ENCODE results near the gene EIF4E.

- TF ChIP-seq POLR2A (IDR thresholded peaks at IDR 0.05): no peak
- no peak for TF ChIP-seq CTCF (IDR thresholded peaks at IDR 0.05 in 4 of 5, conservative IDR thresholded peaks at IDR 0.05 in 1 of 5)
These were observed 20.1 kb downstream of the EIF4E start for GRCh38 chr4:98908703-98909262.

Data from gastrocnemius medialis (tissue), 4 donors.